ENCODE data around the gene CSAG2. TPM values are rescaled to one million over a fixed set of nuclear protein-coding genes. Genes with fewer than 3 reads are reported as not detected.

CSAG2 gene
- total and polyA plus RNA-seq, 10 donors: 0.24 to 0.58 (median 0.52) TPM; not detected in 7

DNA sequence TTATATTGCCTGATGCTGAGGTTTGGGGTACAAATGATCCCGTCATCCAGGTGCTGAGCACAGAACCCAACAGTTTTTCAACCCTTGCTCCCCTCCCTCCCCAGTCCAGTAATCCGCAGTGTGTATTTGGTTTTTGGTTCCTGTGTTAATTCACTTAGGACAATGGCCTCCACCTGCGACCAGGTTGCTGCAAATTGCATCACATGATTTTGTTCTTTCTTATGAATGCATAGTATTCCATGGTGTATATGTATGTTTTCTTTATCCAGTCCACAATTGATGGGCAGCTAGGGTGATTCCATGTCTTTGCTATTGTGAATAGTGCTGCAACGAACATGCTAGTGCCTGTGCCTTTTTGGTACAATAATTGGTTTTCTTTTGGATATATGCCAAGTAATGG is 46.0 kb downstream of the CSAG2 start:
- DNase-seq: no peak

GRCh38 chrX:152658302-152658701 is 50.8 kb downstream of the CSAG2 start:
- no peak for TF ChIP-seq POLR2AphosphoS5 (IDR thresholded peaks at IDR 0.05)
- no peak for TF ChIP-seq POLR2A (IDR thresholded peaks at IDR 0.05)
- TF ChIP-seq, protein P1, sequence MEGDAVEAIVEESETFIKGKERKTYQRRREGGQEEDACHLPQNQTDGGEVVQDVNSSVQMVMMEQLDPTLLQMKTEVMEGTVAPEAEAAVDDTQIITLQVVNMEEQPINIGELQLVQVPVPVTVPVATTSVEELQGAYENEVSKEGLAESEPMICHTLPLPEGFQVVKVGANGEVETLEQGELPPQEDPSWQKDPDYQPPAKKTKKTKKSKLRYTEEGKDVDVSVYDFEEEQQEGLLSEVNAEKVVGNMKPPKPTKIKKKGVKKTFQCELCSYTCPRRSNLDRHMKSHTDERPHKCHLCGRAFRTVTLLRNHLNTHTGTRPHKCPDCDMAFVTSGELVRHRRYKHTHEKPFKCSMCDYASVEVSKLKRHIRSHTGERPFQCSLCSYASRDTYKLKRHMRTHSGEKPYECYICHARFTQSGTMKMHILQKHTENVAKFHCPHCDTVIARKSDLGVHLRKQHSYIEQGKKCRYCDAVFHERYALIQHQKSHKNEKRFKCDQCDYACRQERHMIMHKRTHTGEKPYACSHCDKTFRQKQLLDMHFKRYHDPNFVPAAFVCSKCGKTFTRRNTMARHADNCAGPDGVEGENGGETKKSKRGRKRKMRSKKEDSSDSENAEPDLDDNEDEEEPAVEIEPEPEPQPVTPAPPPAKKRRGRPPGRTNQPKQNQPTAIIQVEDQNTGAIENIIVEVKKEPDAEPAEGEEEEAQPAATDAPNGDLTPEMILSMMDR (IDR thresholded peaks at IDR 0.05 in 8 of 11, conservative IDR thresholded peaks at IDR 0.05 in 3 of 11): no peak
- Histone ChIP-seq H3K27me3 (replicated peaks in 1 of 7) (peaks cover 0 to 19% (median 0%) of the 10 kb centered on the region in 7 donors), H3K27ac (no peak overlapping the region), H3K4me3 (no peak overlapping the region), H3K4me1 (no peaks in the 10 kb centered on the region), H3K9me3 (no peaks in the 10 kb centered on the region), H3K36me3 (no peaks in the 10 kb centered on the region)
- 33 to 49% (median 43%) methylated on average over 2 of the region's 2 CpGs; no CpG with 5 or more reads in 1 of the 5 donors for WGBS, 5 donors
- intact Hi-C loops (cut with DNase I; ENCODE audit: low total_unique reads): no loop called here
- DNase-seq: no peak

More for the DNA sequence above, 46.0 kb downstream of the CSAG2 start:
- no peak overlapping the region for H3K4me3 ChIP-seq
- no peak overlapping the region for H3K27ac ChIP-seq
- TF ChIP-seq POLR2AphosphoS5 (IDR thresholded peaks at IDR 0.05): no peak
- TF ChIP-seq, protein P1 (IDR thresholded peaks at IDR 0.05 in 8 of 11, conservative IDR thresholded peaks at IDR 0.05 in 3 of 11): no peak
- no peak for TF ChIP-seq POLR2A (IDR thresholded peaks at IDR 0.05)
- peaks cover 0 to 33% (median 5%) of the 10 kb centered on the region in 8 donors for H3K9me3 ChIP-seq
- no peaks in the 10 kb centered on the region for H3K36me3 ChIP-seq
- 44 to 83% (median 58%) methylated on average over 3 to 4 of the region's 4 CpGs for WGBS, 5 donors
- intact Hi-C loops (cut with DNase I; ENCODE audit: low total_unique reads): no loop called here
- no peaks in the 10 kb centered on the region for H3K4me1 ChIP-seq
- H3K27me3 ChIP-seq (replicated peaks in 1 of 7): peaks cover 0 to 11% (median 0%) of the 10 kb centered on the region in 7 donors

Other genes starting within 250 kb of the CSAG2 start
- under 1 TPM in 1 of 7 donors, not detected in 6; 0.09 TPM for gene GABRQ, start 71.4 kb downstream of the CSAG2 start, total RNA-seq
- under 1 TPM in 1 of 3 donors, not detected in 2; 0.02 TPM for gene GABRQ, start 71.4 kb downstream of the CSAG2 start, polyA plus RNA-seq
- gene MAGEA3, start 10.5 kb downstream of the CSAG2 start, total RNA-seq: not detected
- not detected for gene MAGEA3, start 10.5 kb downstream of the CSAG2 start, polyA plus RNA-seq
- not detected for gene MAGEA2B, start 5.4 kb upstream of the CSAG2 start, total RNA-seq
- gene MAGEA2B, start 5.4 kb upstream of the CSAG2 start, polyA plus RNA-seq: not detected
- not detected for gene CSAG1, start 24.4 kb upstream of the CSAG2 start, total RNA-seq
- gene CSAG1, start 24.4 kb upstream of the CSAG2 start, polyA plus RNA-seq: under 1 TPM in 1 of 3 donors, not detected in 2; 0.21 TPM
- not detected for gene MAGEA12, start 24.5 kb upstream of the CSAG2 start, total RNA-seq
- under 1 TPM in 1 of 3 donors, not detected in 2; 0.03 TPM for gene MAGEA12, start 24.5 kb upstream of the CSAG2 start, polyA plus RNA-seq
- not detected for gene MAGEA2, start 44.6 kb upstream of the CSAG2 start, total RNA-seq
- gene MAGEA2, start 44.6 kb upstream of the CSAG2 start, polyA plus RNA-seq: not detected
- 1 to 10 TPM in 1 of 7 donors, under 1 TPM in 1, not detected in 5; 0.37 to 2.6 TPM for gene CSAG3, start 49.9 kb upstream of the CSAG2 start, total RNA-seq
- 1 to 10 TPM in 1 of 3 donors, under 1 TPM in 2; 0.61 to 1.3 (median 0.76) TPM for gene CSAG3, start 49.9 kb upstream of the CSAG2 start, polyA plus RNA-seq
- not detected for gene MAGEA6, start 60.4 kb upstream of the CSAG2 start, total RNA-seq
- not detected for gene MAGEA6, start 60.4 kb upstream of the CSAG2 start, polyA plus RNA-seq
- gene CETN2, start 121.5 kb upstream of the CSAG2 start, total RNA-seq: 10 to 100 TPM in 6 of 7 donors, 1 to 10 TPM in 1; 9.4 to 19.6 (median 11.8) TPM
- 10 to 100 TPM; 17.8 to 25.0 (median 21.2) TPM for gene CETN2, start 121.5 kb upstream of the CSAG2 start, polyA plus RNA-seq
- gene NSDHL, start 121.8 kb upstream of the CSAG2 start, total RNA-seq: 10 to 100 TPM in 2 of 7 donors, 1 to 10 TPM in 5; 8.1 to 11.2 (median 9.9) TPM
- gene NSDHL, start 121.8 kb upstream of the CSAG2 start, polyA plus RNA-seq: 1 to 10 TPM; 6.1 to 8.3 (median 7.2) TPM
- 10 to 100 TPM in 3 of 7 donors, 1 to 10 TPM in 4; 6.6 to 13.8 (median 8.3) TPM for gene ZNF185, start 188.8 kb upstream of the CSAG2 start, total RNA-seq
- gene ZNF185, start 188.8 kb upstream of the CSAG2 start, polyA plus RNA-seq: 1 to 10 TPM; 2.0 to 2.7 (median 2.4) TPM